Kidney (tissue), 14 donors: Measurements from ENCODE around the gene NUDT1. TPM values are rescaled to one million over a fixed set of nuclear protein-coding genes. Genes with fewer than 3 reads are reported as not detected.
A peak's percentile ranks its signal among the peaks of the same experiment; 100 is the strongest.

Experiments
- DNase-seq, 5 donors: peaks; one replicate each; pipeline ENCODE4 v3.0.0-alpha.2; 2013 to 2020
- FAIRE-seq: peaks from 2 replicates; lab custom pipeline; 2012; peaks lifted over from hg19 to GRCh38; lab: Jason Lieb, UNC
- H3K27ac ChIP-seq, 2 donors: one replicate each; pipeline ENCODE4 v1.7.0; 2013; ENCODE audit warnings: low read depth in 2 of 2, low read length in 2 of 2, inconsistent platforms in 1 of 2
- H3K27me3 ChIP-seq: one replicate; pipeline ENCODE4 v1.7.1; 2013; ENCODE audit warnings: low read length, inconsistent platforms; ENCODE audit not compliant: control insufficient read depth, insufficient read depth
- H3K36me3 ChIP-seq, 3 donors: one replicate each; pipeline versions ENCODE4 v1.7.0 to v1.7.1; 2013; ENCODE audit warnings: low read length in 3 of 3, control low read depth in 1 of 3, inconsistent platforms in 1 of 3; ENCODE audit not compliant: insufficient read depth in 3 of 3, control insufficient read depth in 2 of 3
- H3K4me1 ChIP-seq, 3 donors: one replicate each; pipeline versions ENCODE4 v1.7.0 to v1.7.1; 2013; ENCODE audit warnings: low read length in 3 of 3, inconsistent platforms in 1 of 3, low read depth in 1 of 3; ENCODE audit not compliant: control insufficient read depth in 2 of 3, insufficient read depth in 2 of 3
- H3K4me3 ChIP-seq, 3 donors: one replicate each; pipeline versions ENCODE4 v1.7.0 to v1.8.1; 2013; ENCODE audit warnings: low read length in 3 of 3, control low read depth in 1 of 3, inconsistent platforms in 1 of 3
- H3K9ac ChIP-seq, 3 donors: one replicate each; pipeline versions ENCODE4 v1.7.0 to v1.7.1; 2013; ENCODE audit warnings: low read length in 3 of 3, control low read depth in 1 of 3, inconsistent platforms in 1 of 3
- H3K9me3 ChIP-seq, 3 donors: one replicate each; pipeline versions ENCODE4 v1.7.0 to v1.7.1; 2013; ENCODE audit warnings: low read length in 3 of 3, control low read depth in 1 of 3, inconsistent platforms in 1 of 3; ENCODE audit not compliant: control insufficient read depth in 2 of 3, insufficient read depth in 1 of 3
- intact Hi-C: fragments of 100-400 bp; cut with DNase I; formaldehyde crosslinking; loops from one replicate; pipeline ENCODE4 v1.11.1; 2022
- polyA plus RNA-seq: library from polyadenylated mRNA; stranded (reverse); fragments of 350-450 nt; fragmentation: Illumina TruSeq; extraction: RNeasy Lipid Tissue Mini Kit (QIAGEN cat#74804); gene quantifications from one replicate; pipeline ENCODE4 v1.2.3, GENCODE V29; 2014; ENCODE audit warnings: low read depth, low replicate concordance; ENCODE audit not compliant: insufficient read depth
- total RNA-seq: library from RNA; stranded (reverse); fragmentation: NEBNext Ultra II Directional; extraction: Animal tissue kit (Norgen Biotek cat#: 25700); gene quantifications from one replicate; pipeline ENCODE4 v1.2.1, GENCODE V29; 2021
- TF ChIP-seq, protein P1 (sequence below): IDR thresholded peaks from 3 replicates; pipeline ENCODE4 v1.5.1; 2012; ENCODE audit warnings: mild to moderate bottlenecking, moderate library complexity, borderline replicate concordance; ENCODE audit not compliant: insufficient read depth; ENCODE audit errors: extremely low read depth
- donor health status: control.
- donor health status: control.
- donor health status: control.
- donor health status: control.
- donor health status: control.
- donor health status: DM: yes; HTN: yes; CAD: no.
- donor health status: Normal renal cell carcinoma (clear cell type).

Gene NUDT1
- total and polyA plus RNA-seq, 2 donors from 2014 or later, result 9.3 to 12.1 TPM

DNA sequence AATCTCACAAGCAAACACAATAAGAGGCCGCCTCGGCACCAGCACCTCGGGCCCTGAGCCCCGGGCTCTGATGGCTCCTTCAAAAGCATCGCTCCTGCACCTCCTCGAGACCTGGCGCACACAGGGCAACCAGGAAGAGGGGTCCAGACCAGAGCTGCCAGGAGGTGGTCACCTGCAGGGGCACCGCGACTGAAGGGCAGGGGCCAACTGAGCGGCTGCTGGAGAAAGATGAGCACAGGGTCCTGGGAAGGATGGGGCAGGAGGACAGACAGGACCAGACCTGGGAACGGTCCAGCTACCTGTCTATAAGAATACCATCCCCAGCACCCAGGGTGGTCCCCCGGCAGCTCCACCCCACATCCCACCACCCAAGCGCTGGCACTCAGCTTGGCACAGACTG, 30.1 kb upstream of the NUDT1 start:
- Histone ChIP-seq H3K9me3 (no peaks in the 10 kb centered on the region), H3K27ac (no peak overlapping the region), H3K4me3 (no peak overlapping the region), H3K9ac (no peak overlapping the region), H3K27me3 (no peaks in the 10 kb centered on the region), H3K36me3 (peaks cover 4 to 29% (median 15%) of the 10 kb centered on the region in 3 donors), H3K4me1 (no peaks in the 10 kb centered on the region)
- FAIRE-seq, result no peak
- DNase-seq, result peak in 1 of 5 donors; percentile 59
- intact Hi-C loops, result no loop called here
- TF ChIP-seq, protein P1, sequence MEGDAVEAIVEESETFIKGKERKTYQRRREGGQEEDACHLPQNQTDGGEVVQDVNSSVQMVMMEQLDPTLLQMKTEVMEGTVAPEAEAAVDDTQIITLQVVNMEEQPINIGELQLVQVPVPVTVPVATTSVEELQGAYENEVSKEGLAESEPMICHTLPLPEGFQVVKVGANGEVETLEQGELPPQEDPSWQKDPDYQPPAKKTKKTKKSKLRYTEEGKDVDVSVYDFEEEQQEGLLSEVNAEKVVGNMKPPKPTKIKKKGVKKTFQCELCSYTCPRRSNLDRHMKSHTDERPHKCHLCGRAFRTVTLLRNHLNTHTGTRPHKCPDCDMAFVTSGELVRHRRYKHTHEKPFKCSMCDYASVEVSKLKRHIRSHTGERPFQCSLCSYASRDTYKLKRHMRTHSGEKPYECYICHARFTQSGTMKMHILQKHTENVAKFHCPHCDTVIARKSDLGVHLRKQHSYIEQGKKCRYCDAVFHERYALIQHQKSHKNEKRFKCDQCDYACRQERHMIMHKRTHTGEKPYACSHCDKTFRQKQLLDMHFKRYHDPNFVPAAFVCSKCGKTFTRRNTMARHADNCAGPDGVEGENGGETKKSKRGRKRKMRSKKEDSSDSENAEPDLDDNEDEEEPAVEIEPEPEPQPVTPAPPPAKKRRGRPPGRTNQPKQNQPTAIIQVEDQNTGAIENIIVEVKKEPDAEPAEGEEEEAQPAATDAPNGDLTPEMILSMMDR, result no peak

DNA sequence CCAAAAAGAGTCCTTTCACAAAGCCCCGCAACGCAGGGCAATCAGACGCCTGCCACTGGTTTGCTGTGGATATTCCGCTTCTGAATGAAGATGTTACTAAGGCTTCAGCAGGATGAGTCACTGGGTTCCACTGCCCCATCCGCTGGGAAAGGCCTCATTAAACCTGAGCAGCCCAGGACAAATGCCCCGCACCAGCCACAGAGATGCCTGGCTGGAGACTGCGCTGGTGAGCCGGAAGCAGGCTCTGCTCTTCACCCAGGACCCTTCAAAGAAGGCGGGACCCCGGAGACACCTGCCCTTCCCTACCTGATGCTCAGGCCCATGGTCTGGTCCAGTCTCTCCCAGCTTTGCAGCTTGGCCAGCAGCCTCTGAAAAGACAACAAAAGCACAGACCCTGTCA, 29.1 kb upstream of the NUDT1 start:
- no peaks in the 10 kb centered on the region for H3K27me3 ChIP-seq
- H3K9me3 ChIP-seq, result no peaks in the 10 kb centered on the region
- intact Hi-C loops, result no loop called here
- no peak overlapping the region for H3K27ac ChIP-seq
- peaks cover 4 to 25% (median 15%) of the 10 kb centered on the region in 3 donors for H3K36me3 ChIP-seq
- no peaks in the 10 kb centered on the region for H3K4me1 ChIP-seq
- no peak overlapping the region for H3K9ac ChIP-seq
- no peak for FAIRE-seq
- DNase-seq, result peak in 1 of 5 donors; percentile 43
- no peak overlapping the region for H3K4me3 ChIP-seq
- TF ChIP-seq, protein P1, result no peak

DNA sequence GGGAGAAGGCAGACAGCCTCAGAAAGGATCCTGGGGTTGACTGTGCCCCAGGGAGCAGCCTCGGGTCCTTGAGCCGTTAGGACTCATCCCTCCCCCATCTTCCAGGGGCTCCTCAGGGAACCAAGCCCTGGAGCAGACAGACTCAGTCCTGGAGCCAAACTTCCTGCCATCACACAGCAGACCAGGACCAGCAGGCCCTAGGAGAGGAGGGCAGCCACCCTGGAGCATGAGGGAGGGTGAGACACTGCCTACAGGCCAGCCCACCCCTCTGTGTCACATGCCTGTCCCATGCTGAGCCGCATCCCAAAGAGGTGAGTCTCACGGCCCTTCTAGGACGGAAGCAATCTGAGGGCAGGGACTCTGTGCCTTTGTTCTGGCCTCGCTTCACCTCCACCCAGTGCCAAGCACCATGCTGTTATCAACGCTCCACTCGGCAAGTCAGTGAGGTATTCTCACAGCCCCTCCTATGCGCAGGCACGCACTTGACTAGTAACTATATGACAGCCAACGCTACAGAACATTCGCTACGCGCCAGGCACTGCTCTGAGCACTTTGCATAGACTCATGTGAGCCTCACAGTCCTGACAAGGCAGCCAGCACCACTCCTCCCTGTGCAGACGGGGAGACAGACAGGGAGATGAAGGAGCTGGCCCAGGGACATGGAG, 28.3 kb upstream of the NUDT1 start:
- Histone ChIP-seq H3K36me3 (peaks cover 2 to 25% (median 11%) of the 10 kb centered on the region in 3 donors), H3K9me3 (no peaks in the 10 kb centered on the region), H3K27ac (no peak overlapping the region), H3K4me1 (no peaks in the 10 kb centered on the region), H3K9ac (no peak overlapping the region), H3K4me3 (no peak overlapping the region), H3K27me3 (no peaks in the 10 kb centered on the region)
- intact Hi-C loops, result no loop called here
- FAIRE-seq (no peak), DNase-seq (peak in 1 of 5 donors; percentile 54)
- TF ChIP-seq, protein P1, result no peak
